ENCODE data around the gene FADS6. TPM values are rescaled to one million over a fixed set of nuclear protein-coding genes. Genes with fewer than 3 reads are reported as not detected.
A peak's percentile ranks its signal among the peaks of the same experiment; 100 is the strongest.
"Not testable (repeated sequence)": the region's sequence is repeated elsewhere in the genome, so short reads cannot be mapped to it uniquely, and the experiment has no call there.

FADS6 gene
- total RNA-seq, 2 experiments from 2014 or later: not detected

- Mint-ChIP-seq H3K36me3 (no peaks in the 10 kb centered on the region), H3K27me3 (peaks cover 84% of the 10 kb centered on the region), H3K4me1 (no peaks in the 10 kb centered on the region), H3K4me3 (no peak overlapping the region), H3K27ac (no peak overlapping the region), H3K9me3 (no peaks in the 10 kb centered on the region)
- DNase-seq: peak; percentile 74
These were observed 30.3 kb upstream of the FADS6 start for GRCh38 chr17:74923538-74924249.

DNA sequence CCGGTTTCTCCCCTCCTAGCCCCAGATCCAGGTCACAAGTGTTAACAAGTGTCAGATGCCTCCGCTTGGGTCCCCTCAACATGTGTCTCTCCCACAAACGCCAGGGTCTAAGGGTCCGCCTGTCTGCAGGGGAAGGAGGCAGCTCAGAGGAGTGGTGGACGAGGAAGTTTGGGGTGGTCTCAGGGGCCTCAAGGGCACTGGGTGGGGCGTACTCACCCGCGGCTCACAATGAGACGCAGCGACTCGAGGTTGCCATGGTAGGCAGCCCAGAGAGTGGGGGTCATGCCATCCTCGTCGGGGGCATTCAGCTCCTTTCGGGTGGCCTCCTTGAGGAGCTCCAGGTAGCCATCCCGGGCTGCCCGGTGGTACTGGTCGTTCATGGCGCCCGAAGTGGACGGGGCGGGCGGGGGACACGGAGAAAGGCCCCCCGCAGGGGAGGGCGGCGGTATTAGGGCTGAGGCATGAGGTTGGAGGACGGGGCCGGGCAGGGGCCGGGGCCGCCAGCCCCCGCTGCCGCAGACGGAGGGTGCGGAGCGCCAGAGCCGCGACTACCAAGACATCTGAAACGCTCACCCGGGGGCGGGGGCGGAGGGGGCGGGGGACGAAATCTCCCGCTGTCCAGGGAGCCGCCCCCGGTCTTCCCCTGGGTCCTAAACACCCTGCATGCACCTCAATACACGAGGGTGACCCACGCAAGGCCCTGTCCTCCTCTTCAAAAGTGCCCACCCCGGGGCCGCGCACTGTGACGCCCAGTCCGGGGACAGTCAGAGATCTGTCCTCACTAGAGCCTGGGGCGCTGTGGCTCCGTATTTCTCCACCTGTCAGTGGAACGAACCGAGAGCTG is 29.5 kb upstream of the FADS6 start, which contains the start of gene USH1G:
Gene USH1G, minus strand, starts transcription at position 562 of the 844 bp plus-strand sequence. Its CDS starts 182 bp downstream, at position 380.
- H3K9me3 Mint-ChIP-seq: no peaks in the 10 kb centered on the region
- H3K4me1 Mint-ChIP-seq: no peaks in the 10 kb centered on the region
- no peaks in the 10 kb centered on the region for H3K36me3 Mint-ChIP-seq
- H3K27ac Mint-ChIP-seq: no peak within 1 kb of the TSS
- H3K27me3 Mint-ChIP-seq: peaks cover 84% of the 10 kb centered on the region
- peak within 1 kb of the TSS; percentile 2 for H3K4me3 Mint-ChIP-seq
- no peak for DNase-seq

GRCh38 chr17:74922172-74922571 is 28.7 kb upstream of the FADS6 start:
- no peak for DNase-seq
- Mint-ChIP-seq H3K4me3 (no peak overlapping the region), H3K27ac (no peak overlapping the region), H3K4me1 (no peaks in the 10 kb centered on the region), H3K9me3 (no peaks in the 10 kb centered on the region), H3K36me3 (no peaks in the 10 kb centered on the region), H3K27me3 (peaks cover 77% of the 10 kb centered on the region)

DNA sequence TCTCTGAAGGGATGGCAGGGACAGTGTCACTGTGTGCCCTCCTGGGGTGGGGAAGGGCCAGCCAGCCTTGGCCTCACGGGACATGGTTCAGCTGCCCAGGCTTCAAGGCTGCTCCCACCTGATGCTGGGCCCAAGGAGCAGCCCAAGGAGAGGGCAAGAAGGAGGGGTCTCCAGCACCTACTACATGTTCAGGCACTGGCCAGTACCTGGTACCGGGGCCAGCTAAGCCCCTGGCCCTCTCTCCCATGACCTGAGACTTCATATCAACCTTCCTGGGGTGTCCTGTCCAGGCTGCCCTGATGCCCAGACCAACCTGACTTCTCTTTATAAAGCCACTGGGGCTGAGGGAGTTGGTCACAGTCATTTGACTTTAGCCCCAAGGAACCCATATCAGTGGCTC is 28.3 kb upstream of the FADS6 start:
- H3K9me3 Mint-ChIP-seq: no peaks in the 10 kb centered on the region
- no peaks in the 10 kb centered on the region for H3K36me3 Mint-ChIP-seq
- no peaks in the 10 kb centered on the region for H3K4me1 Mint-ChIP-seq
- no peak overlapping the region for H3K27ac Mint-ChIP-seq
- H3K27me3 Mint-ChIP-seq: peaks cover 76% of the 10 kb centered on the region
- DNase-seq: no peak
- no peak overlapping the region for H3K4me3 Mint-ChIP-seq

DNA sequence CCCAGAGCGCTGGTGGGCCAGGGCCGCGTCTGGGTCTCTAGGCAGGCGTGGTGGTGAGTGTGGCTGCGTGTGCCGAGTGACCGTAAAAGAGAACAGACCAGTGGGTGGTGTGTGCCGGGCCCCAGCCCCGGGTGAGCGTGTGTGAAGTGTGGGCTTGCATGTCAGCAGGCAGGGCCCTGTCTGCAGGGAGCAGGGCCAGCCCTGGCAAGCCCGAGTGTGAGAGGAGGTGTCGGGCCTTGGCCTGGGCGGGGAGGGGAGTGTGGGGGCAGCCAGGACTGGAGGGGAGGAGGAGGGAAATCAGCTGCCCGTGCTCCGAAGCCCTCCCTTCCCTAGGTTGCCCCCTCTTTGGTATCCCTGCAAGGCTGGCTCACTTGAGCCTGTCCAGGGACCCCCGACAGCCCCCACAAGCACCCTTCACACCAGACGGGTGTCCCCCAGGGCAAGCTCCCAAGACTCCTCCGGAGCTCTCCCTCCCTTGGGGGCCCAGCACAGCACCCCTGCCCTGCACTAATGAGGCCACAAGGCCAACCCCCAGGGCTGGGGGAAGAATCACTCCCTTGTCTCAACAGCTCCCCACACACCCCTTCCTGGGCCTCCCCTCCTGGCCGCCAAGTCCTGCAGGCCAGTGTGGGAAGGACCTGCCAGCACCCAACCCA is 27.7 kb upstream of the FADS6 start:
- no peaks in the 10 kb centered on the region for H3K4me1 Mint-ChIP-seq
- DNase-seq: no peak
- no peak overlapping the region for H3K27ac Mint-ChIP-seq
- no peaks in the 10 kb centered on the region for H3K9me3 Mint-ChIP-seq
- no peaks in the 10 kb centered on the region for H3K36me3 Mint-ChIP-seq
- H3K4me3 Mint-ChIP-seq: no peak overlapping the region
- H3K27me3 Mint-ChIP-seq: peaks cover 71% of the 10 kb centered on the region

GRCh38 chr17:74920642-74921025 is 27.2 kb upstream of the FADS6 start:
- H3K27me3 Mint-ChIP-seq: peaks cover 69% of the 10 kb centered on the region
- H3K4me1 Mint-ChIP-seq: no peaks in the 10 kb centered on the region
- H3K27ac Mint-ChIP-seq: no peak overlapping the region
- H3K36me3 Mint-ChIP-seq: no peaks in the 10 kb centered on the region
- H3K4me3 Mint-ChIP-seq: no peak overlapping the region
- no peaks in the 10 kb centered on the region for H3K9me3 Mint-ChIP-seq
- no peak for DNase-seq

GRCh38 chr17:74920306-74920620 is 26.8 kb upstream of the FADS6 start:
- Mint-ChIP-seq H3K4me1 (no peaks in the 10 kb centered on the region), H3K4me3 (no peak overlapping the region), H3K36me3 (no peaks in the 10 kb centered on the region), H3K9me3 (no peaks in the 10 kb centered on the region), H3K27me3 (peaks cover 66% of the 10 kb centered on the region), H3K27ac (no peak overlapping the region)
- DNase-seq: no peak

DNA sequence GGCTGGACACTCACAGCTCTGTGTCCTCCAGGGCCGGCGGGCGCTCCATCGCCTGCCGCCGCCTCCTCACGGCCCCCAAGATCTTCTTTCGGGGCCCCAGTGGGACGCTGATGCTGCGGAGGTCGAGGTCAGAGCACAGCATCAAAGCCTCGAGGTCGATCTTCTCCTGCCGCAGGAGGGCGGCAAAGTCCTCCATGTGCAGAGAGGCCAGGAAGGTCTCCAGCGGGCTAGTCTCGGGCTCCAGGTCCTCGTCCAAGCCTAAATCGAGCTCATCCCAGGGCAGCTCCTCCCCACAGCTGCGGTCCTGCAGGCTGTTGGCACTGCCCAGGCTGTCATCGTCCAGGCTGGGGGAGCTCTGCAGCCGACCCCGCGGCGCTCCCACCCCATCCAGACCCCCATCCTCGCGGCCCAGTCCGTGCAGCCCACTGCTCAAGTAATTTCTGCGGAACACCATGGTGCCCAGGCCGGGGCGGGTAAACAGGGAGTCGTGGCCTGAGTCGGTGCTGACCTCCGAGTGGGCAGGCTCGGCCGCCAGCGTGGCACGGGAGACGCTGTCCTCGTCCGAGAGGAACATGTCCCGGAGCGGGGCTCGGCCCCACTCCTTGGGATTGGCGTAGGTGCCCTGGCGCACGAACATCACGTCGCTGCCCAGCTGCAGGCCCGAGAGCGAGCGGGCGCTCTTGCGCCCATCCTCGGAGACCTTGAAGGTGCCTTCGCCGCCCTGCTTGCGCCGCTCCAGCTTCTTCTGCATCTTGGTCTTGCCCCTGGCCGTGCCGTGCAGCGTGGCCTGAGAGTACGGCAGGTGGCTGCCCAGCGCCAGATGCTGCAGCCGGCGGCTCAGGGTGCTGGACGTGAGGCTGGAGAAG is 26.2 kb upstream of the FADS6 start:
- Mint-ChIP-seq H3K4me1 (no peaks in the 10 kb centered on the region), H3K27me3 (peaks cover 62% of the 10 kb centered on the region), H3K27ac (no peak overlapping the region), H3K36me3 (no peaks in the 10 kb centered on the region), H3K4me3 (no peak overlapping the region), H3K9me3 (no peaks in the 10 kb centered on the region)
- DNase-seq: peak; percentile 29

- DNase-seq: no peak
- Mint-ChIP-seq H3K4me3 (no peak overlapping the region), H3K36me3 (no peaks in the 10 kb centered on the region), H3K4me1 (no peaks in the 10 kb centered on the region), H3K9me3 (no peaks in the 10 kb centered on the region), H3K27ac (no peak overlapping the region), H3K27me3 (peaks cover 56% of the 10 kb centered on the region)
These were observed 25.5 kb upstream of the FADS6 start for GRCh38 chr17:74918906-74919305.

GRCh38 chr17:74917430-74917829 is 24.0 kb upstream of the FADS6 start:
- no peak for DNase-seq
- H3K9me3 Mint-ChIP-seq: no peaks in the 10 kb centered on the region
- H3K36me3 Mint-ChIP-seq: no peaks in the 10 kb centered on the region
- peaks cover 43% of the 10 kb centered on the region for H3K27me3 Mint-ChIP-seq
- H3K4me1 Mint-ChIP-seq: no peaks in the 10 kb centered on the region
- no peak overlapping the region for H3K4me3 Mint-ChIP-seq
- H3K27ac Mint-ChIP-seq: no peak overlapping the region

DNA sequence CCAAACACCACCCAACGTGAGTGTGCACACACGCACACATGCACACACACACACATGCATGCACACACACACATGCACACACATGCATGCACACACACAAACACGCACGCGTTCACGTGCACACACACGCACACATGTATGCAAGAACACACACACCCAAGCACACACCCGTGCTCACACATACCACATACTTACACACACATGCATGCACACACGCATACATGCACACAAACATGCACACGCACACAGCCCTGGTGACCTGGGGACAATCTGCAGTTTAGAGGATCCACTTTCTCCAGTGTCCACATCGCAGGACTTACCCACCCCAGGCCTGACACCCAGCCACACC is 23.4 kb upstream of the FADS6 start:
- H3K27me3 Mint-ChIP-seq: peaks cover 39% of the 10 kb centered on the region
- no peak overlapping the region for H3K27ac Mint-ChIP-seq
- no peaks in the 10 kb centered on the region for H3K9me3 Mint-ChIP-seq
- H3K4me1 Mint-ChIP-seq: no peaks in the 10 kb centered on the region
- no peak for DNase-seq
- no peak overlapping the region for H3K4me3 Mint-ChIP-seq
- no peaks in the 10 kb centered on the region for H3K36me3 Mint-ChIP-seq

DNA sequence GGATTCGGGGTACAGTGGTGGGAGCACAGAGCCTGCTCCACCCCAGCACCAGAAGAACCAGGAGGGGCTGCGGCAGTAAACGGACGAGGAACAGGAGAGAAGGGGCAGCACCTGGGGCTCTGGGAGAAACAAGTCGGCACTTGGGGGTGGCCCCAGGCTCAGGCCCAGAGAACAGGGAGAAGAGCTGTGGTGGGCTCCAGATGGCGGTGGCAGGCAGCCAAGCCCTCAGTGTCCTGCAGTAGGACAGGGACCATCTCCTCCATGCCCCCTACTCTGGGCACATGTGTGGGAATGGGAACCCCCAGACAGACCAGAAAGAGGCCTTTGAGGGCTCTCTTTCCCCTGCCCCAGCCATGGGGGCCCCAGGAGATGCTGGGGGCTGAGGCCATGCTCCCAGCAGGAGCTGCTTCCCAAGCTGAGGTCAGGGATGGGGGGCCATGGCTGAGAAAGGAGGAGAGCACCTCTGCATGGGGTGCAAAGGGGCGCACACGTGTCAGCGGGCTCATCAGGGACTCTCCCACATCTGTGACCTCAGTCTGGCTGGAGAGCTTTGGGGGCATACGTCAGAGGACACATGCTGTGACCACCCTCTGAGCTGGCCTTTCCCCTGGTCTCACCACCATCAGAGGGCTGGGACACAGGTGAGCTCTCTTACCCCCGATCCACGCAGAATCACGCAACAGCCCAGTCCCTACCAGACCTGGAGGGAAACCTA is 22.9 kb upstream of the FADS6 start:
- no peaks in the 10 kb centered on the region for H3K36me3 Mint-ChIP-seq
- H3K27ac Mint-ChIP-seq: no peak overlapping the region
- no peak overlapping the region for H3K4me3 Mint-ChIP-seq

DNA sequence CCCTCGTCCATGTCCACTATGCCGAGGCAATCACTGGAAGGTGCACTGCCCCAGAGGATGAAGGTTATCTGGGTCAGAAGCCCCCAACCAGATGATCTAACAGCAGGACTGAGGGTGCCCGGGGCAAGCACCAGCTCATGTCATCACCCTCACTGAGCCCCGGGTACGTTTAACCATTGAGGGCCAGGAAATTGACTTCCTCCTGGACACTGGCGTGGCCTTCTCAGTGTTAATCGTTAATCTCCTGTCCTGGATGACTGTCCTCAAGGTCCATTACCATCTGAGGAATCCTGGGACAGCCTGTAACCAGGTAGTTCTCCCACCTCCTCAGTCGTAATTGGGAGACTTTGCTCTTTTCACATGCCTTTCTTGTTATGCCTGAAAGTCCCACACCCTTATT is 18.0 kb upstream of the FADS6 start:
- not testable (repeated sequence) for DNase-seq, H3K36me3 Mint-ChIP-seq, H3K27me3 Mint-ChIP-seq, H3K4me3 Mint-ChIP-seq, H3K4me1 Mint-ChIP-seq, H3K9me3 Mint-ChIP-seq, H3K27ac Mint-ChIP-seq

More for the DNA sequence above, 22.9 kb upstream of the FADS6 start:
- Mint-ChIP-seq H3K27me3 (peaks cover 33% of the 10 kb centered on the region), H3K4me1 (no peaks in the 10 kb centered on the region), H3K9me3 (no peaks in the 10 kb centered on the region)
- DNase-seq: no peak

- not testable (repeated sequence) for H3K9me3 Mint-ChIP-seq, H3K4me1 Mint-ChIP-seq, H3K4me3 Mint-ChIP-seq, H3K36me3 Mint-ChIP-seq, H3K27ac Mint-ChIP-seq, H3K27me3 Mint-ChIP-seq, DNase-seq
These were observed 15.7 kb upstream of the FADS6 start for GRCh38 chr17:74909097-74909496.

Data from activated naive CD8-positive, alpha-beta T cell treated with anti-CD3 and anti-CD28 coated beads for 36 hours (primary cell).